Measurements from ENCODE around the gene CAPN10.
"Not testable (repeated sequence)": the region's sequence is repeated elsewhere in the genome, so short reads cannot be mapped to it uniquely, and the experiment has no call there.

CAPN10 gene

DNA sequence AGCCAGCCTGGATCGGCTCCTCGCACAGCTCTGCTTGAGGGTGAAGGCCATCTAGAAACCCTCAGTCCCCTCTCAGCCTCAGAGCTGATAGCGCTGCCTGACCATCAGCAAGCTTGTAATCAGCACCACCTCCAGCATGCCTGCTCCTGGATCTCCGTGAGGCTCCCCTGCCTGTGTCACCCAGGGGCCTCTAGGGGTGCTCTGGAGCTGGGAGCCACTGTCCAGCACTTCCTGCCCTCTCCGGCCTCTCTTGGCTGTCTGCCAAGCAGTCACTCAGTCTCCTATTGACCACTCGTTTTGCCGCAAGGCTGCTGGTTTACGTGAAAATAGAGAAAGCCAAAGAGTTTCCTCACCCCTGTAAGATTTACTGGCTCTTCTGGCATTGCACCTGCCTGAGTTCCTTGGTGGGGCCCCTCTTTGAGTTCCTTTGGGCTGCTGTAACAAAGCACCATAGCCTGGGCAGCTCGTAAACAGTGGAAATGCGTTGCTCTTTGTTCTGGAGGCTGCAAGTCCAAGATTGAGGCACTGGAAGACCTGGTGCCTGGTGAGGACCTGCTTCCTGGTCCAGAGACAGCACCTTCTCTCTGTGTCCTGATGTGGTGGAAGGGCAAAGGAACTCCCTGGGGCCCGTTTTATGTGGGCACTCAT is 17.9 kb downstream of the CAPN10 start:
- DNase-seq, result no peak

DNA sequence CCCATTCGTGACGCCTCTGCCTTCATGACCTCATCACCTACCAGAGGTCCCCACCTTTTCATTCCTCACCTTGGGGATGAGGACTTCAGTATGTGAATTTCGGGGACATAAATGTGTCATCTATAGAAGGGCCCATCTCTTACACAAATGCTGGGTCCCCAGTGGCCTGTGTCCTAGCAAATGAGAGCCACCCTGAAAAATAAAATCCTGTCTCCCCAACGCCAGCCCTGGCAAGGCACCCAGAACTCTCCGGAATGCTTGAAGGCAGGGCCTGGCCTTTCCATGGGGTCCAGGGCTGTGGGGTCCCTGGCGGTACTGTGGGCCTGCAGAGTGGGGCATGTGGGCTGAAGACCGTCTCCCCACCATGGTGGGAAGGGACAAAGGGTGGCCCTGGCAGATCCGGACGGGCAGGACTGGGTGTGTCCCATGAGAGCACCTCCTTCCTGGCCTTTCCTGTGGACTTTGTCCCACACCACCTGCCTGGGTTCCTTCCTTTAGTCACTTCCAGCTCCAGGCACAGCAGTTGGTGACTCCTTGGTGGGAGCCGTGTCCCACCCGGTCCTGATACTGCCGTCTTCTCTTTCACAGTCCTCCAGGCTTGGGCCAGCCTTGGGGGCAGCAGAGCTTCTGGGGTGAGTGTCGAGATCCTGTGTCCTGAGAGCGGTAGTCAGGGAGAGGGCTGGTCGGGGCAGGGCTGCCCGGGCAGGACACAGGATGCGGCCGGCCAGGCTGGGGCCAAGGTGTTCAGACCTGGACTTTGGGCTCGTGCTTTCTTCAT is 18.6 kb downstream of the CAPN10 start:
- DNase-seq, result no peak

DNA sequence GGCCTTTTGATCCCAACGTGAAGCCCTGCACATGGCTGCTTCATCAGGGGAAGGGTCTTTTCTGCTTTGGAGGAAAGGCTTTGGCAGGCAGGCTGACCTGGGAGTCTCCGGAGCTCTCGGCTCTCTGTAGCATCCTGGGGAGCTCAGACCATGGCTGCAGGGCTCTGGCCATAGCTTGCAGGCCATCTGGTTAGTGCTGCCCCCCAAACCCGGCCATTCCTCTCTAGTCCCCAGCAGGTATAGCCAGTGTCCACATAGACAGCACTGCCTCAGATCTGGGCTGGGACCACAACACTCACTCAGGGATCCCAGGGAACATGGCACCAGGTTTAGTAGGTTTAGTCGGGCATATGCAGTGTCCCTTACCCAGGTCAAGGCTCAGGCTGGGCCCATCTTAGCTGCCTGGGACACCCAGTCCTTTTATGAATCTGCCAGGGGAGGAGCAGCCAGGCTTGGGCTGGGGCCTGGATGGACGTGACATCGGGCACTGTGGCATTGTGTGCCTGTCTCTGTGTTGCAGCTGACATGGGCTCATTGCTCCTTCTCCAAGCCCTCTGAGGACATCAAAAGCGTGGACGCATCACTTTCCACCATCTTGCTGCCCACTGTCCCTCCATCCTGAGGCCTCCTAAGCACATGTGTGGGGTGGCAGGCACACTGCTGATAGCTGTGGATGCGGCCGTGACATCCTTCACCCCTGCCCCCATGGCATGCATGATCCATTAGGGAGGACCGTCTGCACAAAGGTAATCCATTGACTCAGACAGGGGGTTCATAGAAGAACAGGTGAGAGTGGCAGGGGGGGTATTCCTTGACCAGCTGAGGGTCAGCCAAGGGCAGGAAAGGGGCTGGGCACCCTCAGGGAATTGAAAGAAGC is 19.6 kb downstream of the CAPN10 start:
- no peak for DNase-seq

GRCh38 chr2:240611601-240612210 is 25.2 kb downstream of the CAPN10 start:
- DNase-seq, result no peak

DNA sequence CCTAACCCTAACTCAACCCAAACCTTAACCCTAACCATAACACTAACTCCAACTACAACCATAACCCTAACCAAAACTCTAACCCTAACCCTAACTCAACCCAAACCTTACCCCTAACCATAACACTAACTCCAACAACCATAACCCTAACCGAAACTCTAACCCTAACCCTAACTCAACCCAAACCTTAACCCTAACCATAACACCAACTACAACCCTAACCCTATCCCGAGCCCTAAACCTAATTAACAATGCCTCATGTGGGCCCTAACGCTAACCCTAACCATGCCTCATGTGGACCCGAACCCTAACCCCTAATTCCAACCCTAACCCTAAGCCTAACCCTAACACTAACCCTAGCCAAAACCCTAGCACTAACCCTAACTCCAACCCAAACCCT is 27.2 kb downstream of the CAPN10 start:
- no peak for DNase-seq

DNA sequence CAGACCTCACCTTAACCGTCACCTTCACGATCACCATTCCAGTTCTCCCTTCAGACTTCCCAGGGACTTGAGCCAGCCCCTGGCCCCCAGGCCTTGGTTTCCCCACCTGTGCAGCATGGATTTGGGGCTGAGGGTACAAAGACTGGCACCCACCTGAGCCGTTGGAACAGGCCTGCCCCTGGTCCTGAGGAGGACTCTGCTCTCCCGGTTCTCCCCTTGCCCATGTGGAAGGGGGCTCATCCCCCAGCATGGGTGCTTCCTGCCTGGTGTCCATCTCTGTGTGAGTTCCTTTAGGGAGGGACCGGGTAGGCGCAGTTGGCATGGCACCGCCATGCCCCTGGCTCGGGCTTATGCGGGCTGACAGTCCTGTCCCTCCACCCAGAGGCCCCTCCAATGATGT is 27.9 kb downstream of the CAPN10 start:
- no peak for DNase-seq

DNA sequence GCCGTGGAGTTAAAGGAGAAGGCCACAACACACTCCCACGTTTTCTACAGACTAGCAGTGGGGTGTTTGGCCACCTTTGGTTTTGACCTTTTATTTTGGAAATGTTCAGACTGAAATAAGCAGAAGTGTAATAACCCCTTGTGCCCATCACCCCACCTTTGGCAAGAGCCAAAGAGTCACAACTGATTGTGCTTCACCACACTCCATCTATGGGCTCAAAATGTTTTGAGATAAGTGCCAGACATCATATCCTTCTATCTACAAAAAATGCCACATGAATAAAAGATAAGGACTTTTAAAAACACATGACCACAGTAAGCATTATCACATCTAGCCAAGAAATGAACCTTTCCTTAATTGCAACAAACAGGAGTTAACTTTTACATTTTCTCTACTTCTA is 28.9 kb downstream of the CAPN10 start:
- no peak for DNase-seq

- peak; percentile 43 for DNase-seq
Measured at GRCh38 chr2:240615820-240616547, 29.4 kb downstream of the CAPN10 start.

DNA sequence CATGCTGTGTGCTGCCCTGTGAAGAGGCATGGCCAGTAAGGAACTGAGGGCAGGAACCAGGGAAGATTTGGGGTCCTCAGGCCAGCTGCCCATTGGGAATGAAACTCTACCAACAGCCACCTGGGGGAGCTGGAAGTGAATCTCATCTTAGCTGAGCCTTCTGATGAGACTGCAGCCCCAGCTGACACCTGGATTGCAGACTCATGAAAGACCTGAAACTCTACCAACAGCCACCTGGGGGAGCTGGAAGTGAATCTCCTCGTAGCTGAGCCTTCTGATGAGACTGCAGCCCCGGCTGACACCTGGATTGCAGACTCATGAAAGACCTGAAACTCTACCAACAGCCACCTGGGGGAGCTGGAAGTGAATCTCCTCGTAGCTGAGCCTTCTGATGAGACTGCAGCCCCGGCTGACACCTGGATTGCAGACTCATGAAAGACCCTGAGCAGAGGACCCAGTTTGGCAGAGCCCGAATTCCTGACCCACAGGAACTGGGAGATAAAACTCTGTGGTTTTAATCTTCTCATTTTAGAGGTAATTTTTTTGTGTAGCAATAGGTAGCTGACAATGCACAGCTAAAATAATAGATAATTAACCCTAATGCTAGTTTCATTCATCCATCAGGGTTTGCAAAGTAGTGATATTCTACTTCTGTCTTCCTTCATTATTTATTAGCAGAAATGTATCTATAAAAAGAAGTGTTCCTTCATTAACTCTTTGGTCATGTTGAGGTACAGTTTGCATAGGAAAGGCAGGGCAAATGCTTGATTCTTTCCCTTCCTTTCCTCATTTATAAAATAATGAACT is 30.5 kb downstream of the CAPN10 start:
- DNase-seq, result not testable (repeated sequence)

- DNase-seq, result no peak
Measured at GRCh38 chr2:240618776-240619175, 32.2 kb downstream of the CAPN10 start.

DNA sequence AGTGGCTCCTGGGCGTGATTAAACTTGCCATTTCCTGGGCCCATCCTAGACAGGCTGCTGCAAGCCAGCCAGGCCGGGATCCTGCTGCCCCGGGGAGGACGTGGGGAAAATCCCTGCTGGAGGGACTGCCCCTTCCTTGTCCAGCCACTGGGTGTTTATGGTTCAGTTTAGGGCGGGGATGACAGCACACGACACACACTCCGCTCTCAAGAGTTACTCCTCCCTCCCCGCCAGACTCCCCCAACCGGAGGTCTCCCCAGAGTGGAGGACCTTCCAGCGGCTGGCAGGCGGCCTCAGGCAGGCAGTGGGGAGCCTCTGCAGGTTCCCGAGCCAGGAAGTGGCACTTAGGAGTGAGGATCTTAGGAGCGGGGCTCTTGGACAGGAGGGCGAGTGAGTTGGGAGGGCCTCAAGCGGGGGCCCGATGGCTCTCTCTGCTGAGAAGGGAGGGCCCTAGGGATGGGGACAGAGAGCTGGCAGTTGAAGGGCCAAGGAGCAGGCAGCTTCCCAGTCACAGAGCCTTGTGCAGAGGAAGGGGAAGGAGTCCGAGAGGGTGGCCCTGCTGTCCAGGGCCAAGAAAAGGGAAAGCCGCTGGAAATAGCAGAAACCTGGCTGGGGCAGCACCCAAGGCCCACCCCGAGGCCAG is 33.1 kb downstream of the CAPN10 start:
- no peak for DNase-seq

DNA sequence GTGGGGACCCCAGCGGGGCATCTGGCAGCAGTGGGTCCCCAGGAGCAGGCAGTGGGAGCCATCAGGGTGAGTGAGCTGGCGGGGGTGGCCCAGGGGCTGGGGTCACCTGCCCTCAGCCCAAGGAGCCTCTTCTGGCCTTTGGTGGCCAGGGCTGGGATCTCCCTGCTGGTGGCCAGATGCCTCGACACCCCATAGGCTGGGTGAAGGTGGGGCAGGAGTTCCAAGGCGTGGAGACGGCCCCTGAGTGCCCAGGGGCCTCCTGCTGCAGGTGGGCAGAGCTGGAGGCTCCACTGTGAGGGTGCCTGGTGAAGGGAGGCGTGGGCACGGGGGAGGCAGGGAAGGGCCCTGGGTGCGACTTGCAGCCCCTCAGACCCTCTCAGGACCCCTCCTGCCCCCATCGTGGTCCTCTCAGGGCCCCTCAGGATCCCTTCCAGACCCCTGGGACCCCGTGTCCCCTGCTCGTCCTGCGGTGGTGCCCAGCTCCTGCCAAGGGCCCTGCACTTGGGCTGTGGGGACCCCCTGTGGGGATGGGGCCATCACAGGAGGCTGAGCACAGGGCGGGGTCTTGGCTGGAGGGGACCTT is 33.7 kb downstream of the CAPN10 start:
- DNase-seq, result no peak

DNA sequence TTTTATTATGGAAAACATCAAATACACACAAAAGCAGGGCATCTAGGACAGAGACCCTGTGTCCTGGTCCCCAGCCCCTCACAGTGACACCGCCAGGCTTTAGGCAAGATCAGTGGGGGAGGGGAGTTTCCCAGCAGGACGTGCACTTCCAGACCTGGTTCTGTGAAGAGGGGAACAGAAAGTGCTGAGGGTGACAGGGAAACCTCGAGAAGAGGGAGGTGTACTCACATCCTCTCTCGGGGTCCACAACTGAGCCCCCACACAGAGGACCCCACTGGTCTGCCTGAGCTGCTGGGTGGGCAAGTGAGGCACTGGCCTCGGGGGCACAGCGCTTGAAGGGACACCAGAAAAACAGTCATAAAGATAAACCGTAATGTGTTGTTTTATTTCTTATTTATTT is 34.3 kb downstream of the CAPN10 start:
- no peak for DNase-seq

- no peak for DNase-seq
Measured at GRCh38 chr2:240622060-240622411, 35.5 kb downstream of the CAPN10 start.

DNA sequence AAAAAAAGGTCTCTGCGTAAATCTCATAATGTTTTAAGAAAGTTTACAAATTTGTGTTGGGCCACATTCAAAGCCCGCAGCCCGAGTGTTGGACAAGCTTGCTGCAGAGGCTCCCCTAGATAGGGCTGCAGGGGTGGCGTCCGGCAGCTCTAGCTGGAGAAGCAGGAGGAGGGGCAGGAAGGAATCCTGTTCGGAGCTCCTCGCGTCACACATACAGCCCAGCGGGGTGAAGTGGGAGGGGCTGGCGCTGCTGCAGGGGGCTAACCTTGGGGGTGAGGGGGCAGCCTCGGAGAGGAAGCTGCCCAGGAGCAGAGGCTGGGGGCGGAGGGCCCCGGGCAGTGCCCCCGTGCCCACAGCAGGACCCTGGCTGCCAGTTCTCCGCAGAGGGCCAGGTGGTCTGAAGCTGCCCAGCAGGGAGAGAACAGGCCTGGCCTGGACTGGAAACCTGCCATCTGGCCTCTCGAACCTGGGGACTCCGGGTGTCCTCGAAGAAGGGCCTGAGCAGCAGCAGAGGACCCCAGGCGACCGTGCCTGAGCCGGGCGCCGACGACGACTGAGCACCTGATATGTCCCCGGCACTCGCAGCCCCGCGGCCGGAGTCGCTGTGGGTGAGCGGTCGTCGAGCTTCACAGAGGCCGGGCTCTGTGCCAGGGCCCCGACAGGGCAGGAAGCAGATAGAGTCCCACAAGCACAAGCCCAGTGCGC is 36.1 kb downstream of the CAPN10 start:
- no peak for DNase-seq

- DNase-seq, result no peak
Measured at GRCh38 chr2:240623531-240624010, 37.0 kb downstream of the CAPN10 start.

DNA sequence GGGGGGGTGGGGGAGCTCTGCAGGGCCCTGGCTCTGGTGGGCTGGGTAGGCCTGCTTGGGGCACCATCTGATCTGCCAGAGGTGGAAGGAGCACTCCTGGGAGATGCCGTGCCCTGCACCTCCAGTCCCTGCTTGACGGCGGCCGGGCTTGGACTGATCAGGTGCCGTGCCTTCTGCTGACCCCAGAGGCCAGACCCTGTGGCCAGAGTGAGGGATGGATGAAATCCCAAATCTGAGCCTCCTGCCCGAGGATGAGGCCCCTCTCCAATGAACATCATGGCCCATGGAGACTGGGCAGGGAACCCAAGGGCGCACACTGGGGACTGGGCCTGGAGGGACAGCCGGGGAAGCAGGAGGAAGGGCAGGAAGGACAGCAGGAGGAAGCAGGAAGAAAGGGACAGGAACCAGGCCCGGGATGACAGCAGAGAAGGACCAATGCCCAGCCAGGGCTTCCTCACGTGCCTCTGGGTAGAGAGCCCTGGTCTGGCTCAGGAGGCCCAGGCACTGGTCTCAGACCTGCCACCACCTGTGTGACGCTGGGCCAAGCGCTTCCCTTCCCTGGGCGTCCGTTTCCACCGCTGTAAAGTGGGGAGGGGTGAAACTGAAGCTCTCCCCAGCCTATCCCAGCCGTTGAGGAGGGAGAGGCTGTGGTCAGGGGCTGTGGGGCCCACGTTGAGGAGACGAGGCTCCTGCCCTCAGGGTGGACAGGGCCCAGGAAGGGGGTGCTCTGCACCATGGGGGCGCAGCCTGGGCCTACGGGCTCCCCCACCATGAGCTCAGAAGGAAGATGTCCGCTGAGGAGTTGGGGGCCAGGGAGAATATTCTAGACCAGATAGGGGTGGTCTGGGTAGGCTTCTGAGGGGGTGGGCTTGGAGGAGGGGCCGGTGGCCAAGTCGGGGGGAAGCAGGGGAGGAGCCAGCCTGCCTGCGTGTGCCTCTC is 37.7 kb downstream of the CAPN10 start:
- no peak for DNase-seq

DNA sequence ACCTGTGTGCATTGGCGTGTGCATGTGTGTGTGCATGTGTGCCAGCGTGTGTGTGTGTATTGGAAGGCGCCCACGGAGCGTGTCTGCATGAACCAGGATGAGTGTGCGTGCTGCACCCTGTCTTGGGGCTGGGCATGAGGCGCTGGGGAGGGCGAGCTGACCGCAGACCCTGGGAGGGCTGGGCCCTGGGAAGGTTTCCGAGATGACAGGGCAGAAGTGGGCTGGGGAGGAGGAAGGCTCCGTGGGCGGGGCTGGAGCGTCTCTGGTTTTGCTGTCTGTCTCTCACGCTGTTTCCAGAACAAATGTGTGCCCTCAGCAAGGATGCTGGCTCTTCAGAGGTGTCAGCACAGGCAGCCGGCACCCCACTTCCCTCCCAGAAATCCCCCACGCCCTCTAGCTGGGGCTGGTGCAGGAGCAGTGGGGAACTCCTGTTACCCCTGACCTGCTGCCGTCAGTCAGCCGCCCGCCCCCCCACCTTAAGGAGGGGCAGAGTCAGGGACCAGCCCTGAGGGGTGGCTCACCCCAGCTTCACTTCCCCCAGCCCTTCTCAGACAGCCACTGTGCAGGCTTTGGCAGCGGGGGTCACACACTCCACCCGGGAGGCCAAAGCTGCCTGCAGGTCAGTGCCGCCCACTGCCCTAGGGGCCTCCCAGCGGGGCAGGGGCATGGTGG is 38.6 kb downstream of the CAPN10 start, which contains the start of gene GPR35:
GPR35 (plus strand) TSS at position 531 of the 672 bp plus-strand sequence. CDS start 4,473 bp downstream, outside the sequence.
- DNase-seq, result no peak
